Gastrocnemius medialis (tissue), 4 donors: ENCODE data around the gene MGRN1. TPM values are rescaled to one million over a fixed set of nuclear protein-coding genes. Genes with fewer than 3 reads are reported as not detected.

ENCODE experiments used
- ATAC-seq, 2 donors: fragments of 150-250 bp; one replicate each; pipeline ENCODE4 v1.9.1; 2016
- DNase-seq, 2 donors: peaks; one replicate each; pipeline ENCODE4 v3.0.0-alpha.2; 2019
- H3K27ac ChIP-seq, 4 donors: fragments of 200-600 bp; sonication (generic); 1 replicate in 1 of 4; 2 replicates in 3 of 4; pipeline ENCODE4 v1.5.1; 2016 to 2018; ENCODE audit warnings: mild to moderate bottlenecking in 2 of 4, moderate library complexity in 1 of 4
- H3K27me3 ChIP-seq, 3 donors: fragments of 200-600 bp; sonication (generic) in 2 of 3; 1 replicate in 1 of 3; 2 replicates in 2 of 3; pipeline versions ENCODE4 v1.5.1 to v1.6.0; 2016 to 2019; ENCODE audit warnings: mild to moderate bottlenecking in 1 of 3, moderate library complexity in 1 of 3
- H3K36me3 ChIP-seq, 2 donors: fragments of 200-600 bp; sonication (generic) in 1 of 2; one replicate each; pipeline ENCODE4 v1.5.1; 2017 to 2018
- H3K4me1 ChIP-seq, 2 donors: fragments of 200-600 bp; sonication (generic) in 1 of 2; one replicate each; pipeline ENCODE4 v1.5.1; 2016 to 2017; ENCODE audit warnings: mild to moderate bottlenecking in 2 of 2
- H3K4me3 ChIP-seq, 4 donors: fragments of 200-600 bp; sonication (generic) in 3 of 4; 1 replicate in 1 of 4; 2 replicates in 3 of 4; pipeline ENCODE4 v1.5.1; 2016 to 2019; ENCODE audit warnings: mild to moderate bottlenecking in 2 of 4
- H3K9me3 ChIP-seq, 3 donors: fragments of 200-600 bp; sonication (generic) in 2 of 3; 1 replicate in 1 of 3; 2 replicates in 2 of 3; pipeline ENCODE4 v1.5.1; 2016 to 2019
- CTCF ChIP-seq, 5 experiments: fragments of 450-650 bp in 3 of 5; fragments of 200-600 bp in 2 of 5; sonication (generic) in 2 of 5; IDR thresholded peaks in 4 of 5; conservative IDR thresholded peaks in 1 of 5; 1 replicate in 4 of 5; 2 replicates in 1 of 5; pipeline ENCODE4 v1.5.1; 2016 to 2019; ENCODE audit warnings: antibody characterized with exemption in 5 of 5, mild to moderate bottlenecking in 3 of 5, moderate library complexity in 3 of 5
- POLR2A ChIP-seq, 2 donors: fragments of 450-650 bp; IDR thresholded peaks; one replicate each; pipeline ENCODE4 v1.6.1; 2017; ENCODE audit warnings: antibody characterized with exemption in 2 of 2, mild to moderate bottlenecking in 2 of 2, moderate library complexity in 2 of 2
- in situ Hi-C, 4 donors: fragments of 200-750 bp; cut with MboI; loops; one replicate each; pipeline versions ENCODE4 v1.15.0 to v1.8.0; 2017; ENCODE audit warnings: low sequenced_read_pairs in 4 of 4
- intact Hi-C: fragments of 100-400 bp; cut with DNase I; formaldehyde crosslinking; loops from one replicate; pipeline ENCODE4 v1.15.1; 2023; ENCODE audit warnings: low total_unique reads
- total RNA-seq, 4 donors: library from RNA; depleted of rRNA; stranded (reverse); fragments of >200 nt; gene quantifications; one replicate each; pipeline versions ENCODE4 v1.1.0 to v1.2.3, GENCODE V29; 2016

MGRN1 gene
- total RNA-seq, 4 donors from 2014 or later: 33.8 to 62.9 (median 55.0) TPM

GRCh38 chr16:4580250-4580649 is 44.4 kb upstream of the MGRN1 start:
- Histone ChIP-seq H3K4me1 (no peaks in the 10 kb centered on the region), H3K4me3 (no peak overlapping the region), H3K36me3 (no peaks in the 10 kb centered on the region), H3K27ac (no peak overlapping the region), H3K9me3 (no peaks in the 10 kb centered on the region), H3K27me3 (no peaks in the 10 kb centered on the region)
- in situ Hi-C loops (loop anchor here in 1 of 4 donors (25.0 kb wide), 1 partner anchor 93 kb away; the partner anchor contains the start of gene HMOX2), intact Hi-C loops (no loop called here)
- TF ChIP-seq CTCF (IDR thresholded peaks at IDR 0.05 in 4 of 5, conservative IDR thresholded peaks at IDR 0.05 in 1 of 5): no peak
- no peak for TF ChIP-seq POLR2A (IDR thresholded peaks at IDR 0.05)
- no peak for DNase-seq
- ATAC-seq: no peak

- in situ Hi-C loops: loop anchor here in 1 of 4 donors (25.0 kb wide), 1 partner anchor 97 kb away; the partner anchor contains the start of gene HMOX2
- no peak for DNase-seq
- no peak for ATAC-seq
- H3K27ac ChIP-seq: no peak overlapping the region
- no peaks in the 10 kb centered on the region for H3K4me1 ChIP-seq
- H3K36me3 ChIP-seq: no peaks in the 10 kb centered on the region
- H3K9me3 ChIP-seq: peaks cover 0 to 6% (median 4%) of the 10 kb centered on the region in 3 donors
- TF ChIP-seq POLR2A (IDR thresholded peaks at IDR 0.05): no peak
- TF ChIP-seq CTCF (IDR thresholded peaks at IDR 0.05 in 4 of 5, conservative IDR thresholded peaks at IDR 0.05 in 1 of 5): no peak
- H3K4me3 ChIP-seq: no peak overlapping the region
- H3K27me3 ChIP-seq: no peaks in the 10 kb centered on the region
- intact Hi-C loops: loop anchor here (2.0 kb wide), 1 partner anchor 77 kb away; no protein-coding TSS in a partner anchor
Measured at GRCh38 chr16:4583906-4584305, 40.7 kb upstream of the MGRN1 start.

GRCh38 chr16:4586291-4586690 is 38.3 kb upstream of the MGRN1 start:
- in situ Hi-C loops: loop anchor here in 1 of 4 donors (25.0 kb wide), 1 partner anchor 99 kb away; the partner anchor contains the start of gene HMOX2
- no peak overlapping the region for H3K27ac ChIP-seq
- TF ChIP-seq CTCF (IDR thresholded peaks at IDR 0.05 in 4 of 5, conservative IDR thresholded peaks at IDR 0.05 in 1 of 5) (no peak), POLR2A (IDR thresholded peaks at IDR 0.05) (no peak)
- peaks cover 0 to 6% (median 4%) of the 10 kb centered on the region in 3 donors for H3K9me3 ChIP-seq
- no peak for DNase-seq
- no peaks in the 10 kb centered on the region for H3K27me3 ChIP-seq
- ATAC-seq: no peak
- no peak overlapping the region for H3K4me3 ChIP-seq
- no peaks in the 10 kb centered on the region for H3K4me1 ChIP-seq
- intact Hi-C loops: no loop called here
- H3K36me3 ChIP-seq: no peaks in the 10 kb centered on the region

GRCh38 chr16:4588386-4588785 is 36.2 kb upstream of the MGRN1 start:
- Histone ChIP-seq H3K9me3 (peaks cover 0 to 6% (median 4%) of the 10 kb centered on the region in 3 donors), H3K27ac (no peak overlapping the region), H3K4me1 (no peaks in the 10 kb centered on the region), H3K4me3 (no peak overlapping the region), H3K36me3 (no peaks in the 10 kb centered on the region), H3K27me3 (no peaks in the 10 kb centered on the region)
- no peak for DNase-seq
- intact Hi-C loops (no loop called here), in situ Hi-C loops (loop anchor here in 1 of 4 donors (25.0 kb wide), 1 partner anchor 101 kb away; the partner anchor contains the start of gene HMOX2)
- ATAC-seq: no peak
- TF ChIP-seq CTCF (IDR thresholded peaks at IDR 0.05 in 4 of 5, conservative IDR thresholded peaks at IDR 0.05 in 1 of 5): no peak

GRCh38 chr16:4588961-4589360 is 35.7 kb upstream of the MGRN1 start:
- Histone ChIP-seq H3K4me3 (no peak overlapping the region), H3K27me3 (no peaks in the 10 kb centered on the region), H3K36me3 (no peaks in the 10 kb centered on the region), H3K9me3 (peaks cover 0 to 6% (median 4%) of the 10 kb centered on the region in 3 donors), H3K27ac (no peak overlapping the region), H3K4me1 (no peaks in the 10 kb centered on the region)
- ATAC-seq (no peak), DNase-seq (no peak)
- intact Hi-C loops: no loop called here
- in situ Hi-C loops: loop anchor here in 1 of 4 donors (25.0 kb wide), 1 partner anchor 102 kb away; the partner anchor contains the start of gene HMOX2
- TF ChIP-seq POLR2A (IDR thresholded peaks at IDR 0.05): no peak
- TF ChIP-seq CTCF (IDR thresholded peaks at IDR 0.05 in 4 of 5, conservative IDR thresholded peaks at IDR 0.05 in 1 of 5): no peak
